Non-pigmented ciliary epithelial cell (primary cell): ENCODE results near the gene ARMH3.

Experiments
- DNase-seq: peaks from one replicate; pipeline ENCODE4 v3.0.0-alpha.2; 2010; ENCODE audit warnings: low read depth

ARMH3 gene

GRCh38 chr10:101851411-101852116, 204.4 kb downstream of the ARMH3 start:
- DNase-seq, result no peak

GRCh38 chr10:101850749-101851148, 205.2 kb downstream of the ARMH3 start:
- DNase-seq, result no peak

GRCh38 chr10:101848894-101849351, 207.1 kb downstream of the ARMH3 start:
- DNase-seq, result no peak

GRCh38 chr10:101848408-101848807, 207.6 kb downstream of the ARMH3 start:
- no peak for DNase-seq

- no peak for DNase-seq
Observed at GRCh38 chr10:101845893-101846292, 210.1 kb downstream of the ARMH3 start.

- no peak for DNase-seq
Observed at GRCh38 chr10:101843032-101844021, 212.6 kb downstream of the ARMH3 start, which contains the start of gene KCNIP2. TSS of gene KCNIP2 (minus strand) at chr10:101843800. CDS start at chr10:101843568, 232 bp downstream.

- DNase-seq, result no peak
Observed at GRCh38 chr10:101841826-101842225, 214.1 kb downstream of the ARMH3 start.

GRCh38 chr10:101840741-101841453, 215.1 kb downstream of the ARMH3 start:
- no peak for DNase-seq

- no peak for DNase-seq
Observed at GRCh38 chr10:101840102-101840684, 215.8 kb downstream of the ARMH3 start.

GRCh38 chr10:101839416-101840063, 216.4 kb downstream of the ARMH3 start:
- no peak for DNase-seq

- no peak for DNase-seq
Observed at GRCh38 chr10:101839002-101839401, 217.0 kb downstream of the ARMH3 start.

GRCh38 chr10:101838416-101838970, 217.5 kb downstream of the ARMH3 start:
- no peak for DNase-seq

GRCh38 chr10:101837748-101838147, 218.2 kb downstream of the ARMH3 start:
- DNase-seq, result no peak

- DNase-seq, result no peak
Observed at GRCh38 chr10:101835362-101835761, 220.6 kb downstream of the ARMH3 start.

GRCh38 chr10:101834341-101834740, 221.6 kb downstream of the ARMH3 start:
- no peak for DNase-seq

GRCh38 chr10:101833466-101833865, 222.5 kb downstream of the ARMH3 start:
- DNase-seq, result no peak

GRCh38 chr10:101832325-101832771, 223.6 kb downstream of the ARMH3 start:
- no peak for DNase-seq

GRCh38 chr10:101831169-101831811, 224.7 kb downstream of the ARMH3 start:
- DNase-seq, result no peak

GRCh38 chr10:101830322-101831168, 225.4 kb downstream of the ARMH3 start:
- peak; percentile 60 for DNase-seq
